Esophagus squamous epithelium (tissue), 5 donors: ENCODE data around the gene PDCD4. TPM values are rescaled to one million over a fixed set of nuclear protein-coding genes. Genes with fewer than 3 reads are reported as not detected.

Experiments
- DNase-seq: peaks from one replicate; lab custom pipeline; 2025; lab: John Stamatoyannopoulos, UW
- H3K27ac ChIP-seq, 4 donors: fragments of 200-600 bp; sonication (generic); one replicate each; pipeline ENCODE4 v1.5.1; 2016 to 2019; ENCODE audit warnings: mild to moderate bottlenecking in 1 of 4
- H3K27me3 ChIP-seq, 4 donors: fragments of 200-600 bp; sonication (generic); 1 replicate in 3 of 4; 2 replicates in 1 of 4; pipeline versions ENCODE4 v1.5.1 to v1.6.0; 2017 to 2021; ENCODE audit warnings: antibody characterized with exemption in 1 of 4
- H3K36me3 ChIP-seq, 3 donors: fragments of 200-600 bp; sonication (generic); one replicate each; pipeline ENCODE4 v1.5.1; 2016 to 2019
- H3K4me1 ChIP-seq, 3 donors: fragments of 200-600 bp; sonication (generic); one replicate each; pipeline ENCODE4 v1.5.1; 2017 to 2019
- H3K4me3 ChIP-seq, 4 donors: fragments of 200-600 bp; sonication (generic); 1 replicate in 3 of 4; 2 replicates in 1 of 4; pipeline ENCODE4 v1.5.1; 2016 to 2019; ENCODE audit warnings: mild to moderate bottlenecking in 2 of 4, moderate library complexity in 1 of 4
- H3K9me3 ChIP-seq, 3 donors: fragments of 200-600 bp; sonication (generic); one replicate each; pipeline ENCODE4 v1.5.1; 2016 to 2019
- POLR2A ChIP-seq, 4 donors: fragments of 450-650 bp; IDR thresholded peaks; one replicate each; pipeline ENCODE4 v1.6.1; 2017; ENCODE audit warnings: antibody characterized with exemption in 4 of 4, mild to moderate bottlenecking in 4 of 4, moderate library complexity in 3 of 4
- WGBS, 2 donors: methylation state at CpG; one replicate each; pipeline ENCODE4 v1.1.5; 2018; 5-methylcytosine and 5-hydroxymethylcytosine counted together
- intact Hi-C: fragments of 100-400 bp; cut with DNase I; formaldehyde crosslinking; loops from one replicate; pipeline ENCODE4 v1.15.0; 2022
- total RNA-seq, 4 donors: library from RNA; depleted of rRNA; stranded (reverse); fragments of >200 nt; gene quantifications; one replicate each; pipeline ENCODE4 v1.1.0, GENCODE V29; 2016
- TF ChIP-seq, protein P1 (sequence below), 6 experiments: fragments of 450-650 bp in 4 of 6; fragments of 200-600 bp in 2 of 6; sonication (generic) in 2 of 6; IDR thresholded peaks; one replicate each; pipeline ENCODE4 v1.5.1; 2016 to 2019; ENCODE audit warnings: antibody characterized with exemption in 6 of 6, mild to moderate bottlenecking in 4 of 6, moderate library complexity in 4 of 6
- donor health status: DM: yes; HTN: yes; CAD: no.

PDCD4 gene
- total RNA-seq, 4 donors from 2014 or later, result 68.3 to 299 (median 171) TPM

GRCh38 chr10:110851020-110851612 lies 20.6 kb upstream of the PDCD4 start:
- Histone ChIP-seq H3K36me3 (no peaks in the 10 kb centered on the region), H3K9me3 (no peaks in the 10 kb centered on the region), H3K27me3 (no peaks in the 10 kb centered on the region), H3K4me1 (peaks cover 13 to 53% (median 22%) of the 10 kb centered on the region in 3 donors), H3K27ac (peak overlapping the region; percentile 37 to 78 (median 56)), H3K4me3 (no peak overlapping the region)
- intact Hi-C loops, result no loop called here
- TF ChIP-seq, protein P1, sequence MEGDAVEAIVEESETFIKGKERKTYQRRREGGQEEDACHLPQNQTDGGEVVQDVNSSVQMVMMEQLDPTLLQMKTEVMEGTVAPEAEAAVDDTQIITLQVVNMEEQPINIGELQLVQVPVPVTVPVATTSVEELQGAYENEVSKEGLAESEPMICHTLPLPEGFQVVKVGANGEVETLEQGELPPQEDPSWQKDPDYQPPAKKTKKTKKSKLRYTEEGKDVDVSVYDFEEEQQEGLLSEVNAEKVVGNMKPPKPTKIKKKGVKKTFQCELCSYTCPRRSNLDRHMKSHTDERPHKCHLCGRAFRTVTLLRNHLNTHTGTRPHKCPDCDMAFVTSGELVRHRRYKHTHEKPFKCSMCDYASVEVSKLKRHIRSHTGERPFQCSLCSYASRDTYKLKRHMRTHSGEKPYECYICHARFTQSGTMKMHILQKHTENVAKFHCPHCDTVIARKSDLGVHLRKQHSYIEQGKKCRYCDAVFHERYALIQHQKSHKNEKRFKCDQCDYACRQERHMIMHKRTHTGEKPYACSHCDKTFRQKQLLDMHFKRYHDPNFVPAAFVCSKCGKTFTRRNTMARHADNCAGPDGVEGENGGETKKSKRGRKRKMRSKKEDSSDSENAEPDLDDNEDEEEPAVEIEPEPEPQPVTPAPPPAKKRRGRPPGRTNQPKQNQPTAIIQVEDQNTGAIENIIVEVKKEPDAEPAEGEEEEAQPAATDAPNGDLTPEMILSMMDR (IDR thresholded peaks at IDR 0.05), result no peak
- TF ChIP-seq POLR2A (IDR thresholded peaks at IDR 0.05), result no peak
- DNase-seq, result no peak
- WGBS, 2 donors, result 56 to 60% methylated on average over 7 to 8 of the region's 8 CpGs

DNA sequence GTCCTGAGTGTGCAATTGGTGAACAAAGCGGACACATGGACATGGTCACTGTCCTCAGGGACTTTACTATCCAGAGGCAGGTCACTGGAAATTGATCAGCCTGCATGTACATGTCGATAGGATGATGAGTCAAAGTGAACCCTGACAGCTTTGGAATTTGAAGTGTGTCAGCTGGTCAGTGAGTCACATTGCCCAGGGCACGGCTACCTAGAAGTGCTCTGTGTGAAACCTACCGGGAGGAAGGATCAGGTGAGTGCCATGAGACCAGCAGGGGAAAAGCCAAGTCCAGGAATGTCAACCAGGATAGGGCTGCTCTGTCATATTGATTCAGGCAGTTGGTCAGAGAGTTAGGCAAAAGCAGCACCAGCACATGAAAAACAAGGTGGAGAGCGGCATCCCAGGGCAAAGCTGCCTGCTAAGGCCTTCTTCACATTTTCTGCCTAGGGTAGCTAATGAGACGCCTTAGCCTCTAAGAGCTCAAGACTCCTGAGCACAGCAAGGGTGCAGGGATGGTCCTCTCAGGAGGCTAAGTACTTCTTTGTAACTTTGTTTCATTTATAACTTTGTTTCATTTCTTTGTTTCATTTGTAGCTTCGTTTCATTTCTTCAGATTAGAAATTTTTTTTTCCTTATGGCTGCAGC lies 19.4 kb upstream of the PDCD4 start:
- intact Hi-C loops, result no loop called here
- H3K4me1 ChIP-seq, result peaks cover 11 to 44% (median 17%) of the 10 kb centered on the region in 3 donors

DNA sequence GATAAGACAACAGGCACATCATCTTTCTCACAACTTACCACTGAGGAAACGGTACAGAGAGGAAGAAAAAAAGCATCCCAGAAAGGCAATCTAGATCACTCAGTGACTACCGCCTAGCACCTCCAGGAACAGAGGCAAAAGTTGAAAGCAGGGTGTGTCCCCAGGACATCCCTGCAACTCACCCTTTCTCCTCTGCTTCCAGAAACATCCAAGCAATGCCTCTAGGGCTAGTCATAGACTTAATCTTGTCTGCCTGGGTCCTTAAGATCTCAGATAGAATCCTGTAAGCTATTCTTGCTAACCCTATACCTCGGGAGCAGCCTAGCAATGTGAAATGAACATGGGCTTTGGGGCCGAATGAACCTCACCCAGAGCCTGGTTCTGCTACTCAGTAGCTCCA lies 18.8 kb upstream of the PDCD4 start:
- Histone ChIP-seq H3K27ac (peak overlapping the region in 3 of 4 donors; percentile 72 to 85 (median 78)), H3K36me3 (no peaks in the 10 kb centered on the region), H3K4me3 (no peak overlapping the region), H3K9me3 (no peaks in the 10 kb centered on the region), H3K27me3 (no peaks in the 10 kb centered on the region), H3K4me1 (peaks cover 16 to 47% (median 22%) of the 10 kb centered on the region in 3 donors)
- TF ChIP-seq POLR2A (IDR thresholded peaks at IDR 0.05), result no peak
- TF ChIP-seq, protein P1 (IDR thresholded peaks at IDR 0.05), result no peak
- intact Hi-C loops, result no loop called here
- no peak for DNase-seq
- 55 to 60% methylated on average over 4 of the region's 4 CpGs for WGBS, 2 donors

More for the DNA sequence above, 19.4 kb upstream of the PDCD4 start:
- no peak for DNase-seq
- TF ChIP-seq, protein P1 (IDR thresholded peaks at IDR 0.05), result no peak
- no peak for TF ChIP-seq POLR2A (IDR thresholded peaks at IDR 0.05)
- Histone ChIP-seq H3K36me3 (no peaks in the 10 kb centered on the region), H3K27me3 (no peaks in the 10 kb centered on the region), H3K27ac (peak overlapping the region; percentile 72 to 85 (median 76)), H3K9me3 (no peaks in the 10 kb centered on the region), H3K4me3 (no peak overlapping the region)
- 43 to 50% methylated on average over 7 of the region's 7 CpGs for WGBS, 2 donors

- intact Hi-C loops, result no loop called here
- H3K9me3 ChIP-seq, result no peaks in the 10 kb centered on the region
- H3K4me3 ChIP-seq, result no peak overlapping the region
- no peak for DNase-seq
- H3K4me1 ChIP-seq, result peaks cover 27 to 58% (median 34%) of the 10 kb centered on the region in 3 donors
- no peaks in the 10 kb centered on the region for H3K27me3 ChIP-seq
- H3K27ac ChIP-seq, result no peak overlapping the region
- no peak for TF ChIP-seq POLR2A (IDR thresholded peaks at IDR 0.05)
- TF ChIP-seq, protein P1 (IDR thresholded peaks at IDR 0.05), result no peak
- H3K36me3 ChIP-seq, result no peaks in the 10 kb centered on the region
These were observed 17.7 kb upstream of the PDCD4 start for GRCh38 chr10:110853921-110854605.
